Retinal pigment epithelial cell (primary cell): ENCODE data around the gene CNTNAP2.
A peak's percentile ranks its signal among the peaks of the same experiment; 100 is the strongest.

Experiments used
- DNase-seq: peaks from one replicate; pipeline ENCODE4 v3.0.0-alpha.2; 2010; ENCODE audit warnings: low read depth
- H3K4me3 ChIP-seq: 2 replicates; pipeline ENCODE4 v1.5.1; 2011; ENCODE audit warnings: mild to moderate bottlenecking, low read length, control low read depth, moderate library complexity
- TF ChIP-seq, protein P1 (sequence below): conservative IDR thresholded peaks from 2 replicates; pipeline ENCODE4 v1.5.1; 2011; ENCODE audit warnings: low read depth, low read length, control low read depth, inconsistent platforms

The CNTNAP2 gene

GRCh38 chr7:146661435-146661834, 544.8 kb downstream of the CNTNAP2 start:
- TF ChIP-seq, protein P1, sequence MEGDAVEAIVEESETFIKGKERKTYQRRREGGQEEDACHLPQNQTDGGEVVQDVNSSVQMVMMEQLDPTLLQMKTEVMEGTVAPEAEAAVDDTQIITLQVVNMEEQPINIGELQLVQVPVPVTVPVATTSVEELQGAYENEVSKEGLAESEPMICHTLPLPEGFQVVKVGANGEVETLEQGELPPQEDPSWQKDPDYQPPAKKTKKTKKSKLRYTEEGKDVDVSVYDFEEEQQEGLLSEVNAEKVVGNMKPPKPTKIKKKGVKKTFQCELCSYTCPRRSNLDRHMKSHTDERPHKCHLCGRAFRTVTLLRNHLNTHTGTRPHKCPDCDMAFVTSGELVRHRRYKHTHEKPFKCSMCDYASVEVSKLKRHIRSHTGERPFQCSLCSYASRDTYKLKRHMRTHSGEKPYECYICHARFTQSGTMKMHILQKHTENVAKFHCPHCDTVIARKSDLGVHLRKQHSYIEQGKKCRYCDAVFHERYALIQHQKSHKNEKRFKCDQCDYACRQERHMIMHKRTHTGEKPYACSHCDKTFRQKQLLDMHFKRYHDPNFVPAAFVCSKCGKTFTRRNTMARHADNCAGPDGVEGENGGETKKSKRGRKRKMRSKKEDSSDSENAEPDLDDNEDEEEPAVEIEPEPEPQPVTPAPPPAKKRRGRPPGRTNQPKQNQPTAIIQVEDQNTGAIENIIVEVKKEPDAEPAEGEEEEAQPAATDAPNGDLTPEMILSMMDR, result no peak
- H3K4me3 ChIP-seq, result no peak overlapping the region
- no peak for DNase-seq

- H3K4me3 ChIP-seq, result no peak overlapping the region
- DNase-seq, result no peak
- TF ChIP-seq, protein P1, result no peak
These were observed 545.3 kb downstream of the CNTNAP2 start for GRCh38 chr7:146661929-146662328.

GRCh38 chr7:146665023-146665422, 548.4 kb downstream of the CNTNAP2 start:
- TF ChIP-seq, protein P1, result no peak
- H3K4me3 ChIP-seq, result no peak overlapping the region
- no peak for DNase-seq

GRCh38 chr7:146670532-146670931, 553.9 kb downstream of the CNTNAP2 start:
- DNase-seq, result no peak
- TF ChIP-seq, protein P1, result no peak
- no peak overlapping the region for H3K4me3 ChIP-seq

DNA sequence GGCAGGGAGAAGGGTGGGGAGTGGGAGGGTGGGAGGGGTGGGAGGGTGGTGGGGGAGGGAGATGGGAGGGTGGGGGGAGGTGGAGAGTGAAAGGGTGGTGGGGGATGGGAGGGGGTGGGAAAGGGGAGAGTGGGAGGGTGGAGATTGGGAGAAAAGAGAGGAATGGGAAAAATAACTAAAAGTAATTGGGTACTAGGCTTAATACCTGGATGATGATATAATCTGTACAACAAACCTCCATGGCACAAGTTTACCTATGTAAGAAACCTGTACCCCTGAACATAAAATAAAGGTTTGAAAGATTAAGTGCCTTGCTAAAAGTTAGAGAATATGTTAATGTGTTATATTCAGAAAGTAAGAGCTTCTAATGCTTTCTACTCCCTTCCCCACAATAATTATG, 564.9 kb downstream of the CNTNAP2 start:
- TF ChIP-seq, protein P1, result no peak
- no peak overlapping the region for H3K4me3 ChIP-seq
- no peak for DNase-seq

DNA sequence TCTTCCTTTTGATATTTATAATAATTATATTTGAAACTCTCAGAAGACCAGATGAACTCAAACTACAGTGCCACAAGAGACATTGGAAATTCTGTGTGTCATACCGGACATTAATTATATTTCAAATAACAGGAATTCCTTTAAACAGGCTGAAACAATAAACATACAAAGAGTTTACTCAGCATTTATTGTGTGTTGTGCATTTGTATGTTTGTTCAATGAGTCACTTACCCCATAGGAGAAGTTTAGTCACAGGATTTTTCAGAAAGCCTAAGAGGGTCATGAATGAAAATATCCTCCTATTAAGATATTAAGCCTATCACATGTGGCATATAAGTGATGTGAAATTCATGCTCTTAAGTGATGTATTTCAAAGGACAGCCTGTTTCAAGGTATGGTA, 566.8 kb downstream of the CNTNAP2 start:
- TF ChIP-seq, protein P1, result no peak
- H3K4me3 ChIP-seq, result no peak overlapping the region
- peak; percentile 48 for DNase-seq

- TF ChIP-seq, protein P1, result no peak
- DNase-seq, result no peak
- H3K4me3 ChIP-seq, result no peak overlapping the region
These were observed 574.4 kb downstream of the CNTNAP2 start for GRCh38 chr7:146690987-146691386.
